Activated naive CD8-positive, alpha-beta T cell treated with anti-CD3 and anti-CD28 coated beads, Interleukin-2, amount 10 ng/mL, durations not matched to agents 7 days and 5 days (primary cell): ENCODE data around the gene RIMBP2. TPM values are rescaled to one million over a fixed set of nuclear protein-coding genes. Genes with fewer than 3 reads are reported as not detected.

ENCODE experiments used
- ATAC-seq: fragments of 150-1000 bp; cut with Tn5 transposase; one replicate; pipeline ENCODE4 v1.10.0; 2021; ENCODE audit warnings: low read depth, moderate library complexity
- POLR2A ChIA-PET: fragments of 350-600 bp; sonication (Branson Sonifier 250); formaldehyde crosslinking; loops from one replicate; lab custom pipeline; 2021; ENCODE audit warnings: antibody characterized with exemption; lab: Charles Lee
- DNase-seq: peaks from one replicate; pipeline ENCODE4 v3.0.0; 2021
- H3K27ac Mint-ChIP-seq: one replicate; pipeline ENCODE4 v1.8.0; 2022; ENCODE audit warnings: mild to moderate bottlenecking, mixed read lengths
- H3K27me3 Mint-ChIP-seq: one replicate; pipeline ENCODE4 v1.8.0; 2022; ENCODE audit warnings: mild to moderate bottlenecking, moderate library complexity, mixed read lengths
- H3K36me3 Mint-ChIP-seq: one replicate; pipeline ENCODE4 v1.8.0; 2021; ENCODE audit warnings: mild to moderate bottlenecking, mixed read lengths
- H3K4me1 Mint-ChIP-seq: one replicate; pipeline ENCODE4 v1.8.0; 2021; ENCODE audit warnings: mixed read lengths
- H3K4me3 Mint-ChIP-seq: one replicate; pipeline ENCODE4 v1.8.0; 2022; ENCODE audit warnings: mild to moderate bottlenecking, moderate library complexity, mixed read lengths
- H3K9me3 Mint-ChIP-seq: one replicate; pipeline ENCODE4 v1.8.0; 2021; ENCODE audit warnings: mixed read lengths
- total RNA-seq, 2 experiments: library from RNA; stranded (reverse); gene quantifications; one replicate each; pipeline ENCODE4 v1.2.3, GENCODE V29; 2021

Gene RIMBP2
- total RNA-seq, 2 experiments from 2014 or later = not detected

GRCh38 chr12:130675791-130676190 is 40.3 kb downstream of the RIMBP2 start:
- no peaks in the 10 kb centered on the region for H3K4me1 Mint-ChIP-seq
- H3K27ac Mint-ChIP-seq = no peak overlapping the region
- DNase-seq (no peak), ATAC-seq (no peak)
- no peaks in the 10 kb centered on the region for H3K9me3 Mint-ChIP-seq
- no peak overlapping the region for H3K4me3 Mint-ChIP-seq
- POLR2A ChIA-PET = no interaction called here
- no peaks in the 10 kb centered on the region for H3K27me3 Mint-ChIP-seq
- no peaks in the 10 kb centered on the region for H3K36me3 Mint-ChIP-seq

DNA sequence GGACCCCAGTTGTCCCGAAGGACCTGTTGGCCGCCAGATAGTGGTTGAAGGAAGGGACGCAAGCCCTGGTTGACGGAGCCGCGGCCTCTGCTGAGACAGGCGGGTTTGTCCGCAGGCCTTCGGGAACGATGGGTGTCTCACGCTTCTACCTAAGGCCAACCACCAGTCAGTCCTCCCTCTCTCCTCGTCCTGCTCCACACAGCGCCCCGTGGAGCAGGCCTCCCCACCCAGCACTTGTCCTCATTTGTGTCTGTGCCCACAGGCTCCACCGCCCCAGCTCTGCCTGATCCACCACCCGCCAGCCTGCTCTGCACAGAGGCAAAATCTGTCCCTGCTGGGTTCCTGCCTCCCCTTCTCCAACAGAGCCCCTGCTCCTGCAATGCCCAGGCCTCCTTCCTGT is 41.0 kb downstream of the RIMBP2 start:
- Mint-ChIP-seq H3K9me3 (no peaks in the 10 kb centered on the region), H3K27me3 (no peaks in the 10 kb centered on the region), H3K4me3 (no peak overlapping the region), H3K4me1 (no peaks in the 10 kb centered on the region), H3K27ac (no peak overlapping the region), H3K36me3 (no peaks in the 10 kb centered on the region)
- POLR2A ChIA-PET = no interaction called here
- DNase-seq = no peak
- ATAC-seq = no peak

DNA sequence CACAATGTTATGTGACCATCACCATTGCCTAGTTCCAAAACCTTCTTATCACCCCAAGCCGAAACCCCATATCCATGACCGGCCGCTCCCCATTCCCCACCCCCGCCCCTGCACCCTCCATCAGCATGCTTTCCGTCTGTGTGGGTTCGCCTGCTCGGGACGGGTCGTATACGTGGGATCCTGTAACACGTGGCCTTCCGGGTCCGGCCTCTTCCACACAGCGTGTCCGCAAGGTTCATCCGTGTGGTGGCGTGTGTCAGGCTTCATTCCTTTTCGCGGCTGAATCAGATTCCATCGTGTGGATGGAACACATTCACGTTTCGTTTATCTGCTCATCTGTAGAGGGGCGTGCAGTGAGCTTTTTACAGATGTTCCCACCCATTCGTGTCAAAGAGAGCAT is 41.4 kb downstream of the RIMBP2 start:
- ATAC-seq (no peak), DNase-seq (no peak)
- POLR2A ChIA-PET = no interaction called here
- no peaks in the 10 kb centered on the region for H3K4me1 Mint-ChIP-seq
- H3K4me3 Mint-ChIP-seq = no peak overlapping the region
- no peak overlapping the region for H3K27ac Mint-ChIP-seq
- H3K27me3 Mint-ChIP-seq = no peaks in the 10 kb centered on the region
- no peaks in the 10 kb centered on the region for H3K36me3 Mint-ChIP-seq
- no peaks in the 10 kb centered on the region for H3K9me3 Mint-ChIP-seq

DNA sequence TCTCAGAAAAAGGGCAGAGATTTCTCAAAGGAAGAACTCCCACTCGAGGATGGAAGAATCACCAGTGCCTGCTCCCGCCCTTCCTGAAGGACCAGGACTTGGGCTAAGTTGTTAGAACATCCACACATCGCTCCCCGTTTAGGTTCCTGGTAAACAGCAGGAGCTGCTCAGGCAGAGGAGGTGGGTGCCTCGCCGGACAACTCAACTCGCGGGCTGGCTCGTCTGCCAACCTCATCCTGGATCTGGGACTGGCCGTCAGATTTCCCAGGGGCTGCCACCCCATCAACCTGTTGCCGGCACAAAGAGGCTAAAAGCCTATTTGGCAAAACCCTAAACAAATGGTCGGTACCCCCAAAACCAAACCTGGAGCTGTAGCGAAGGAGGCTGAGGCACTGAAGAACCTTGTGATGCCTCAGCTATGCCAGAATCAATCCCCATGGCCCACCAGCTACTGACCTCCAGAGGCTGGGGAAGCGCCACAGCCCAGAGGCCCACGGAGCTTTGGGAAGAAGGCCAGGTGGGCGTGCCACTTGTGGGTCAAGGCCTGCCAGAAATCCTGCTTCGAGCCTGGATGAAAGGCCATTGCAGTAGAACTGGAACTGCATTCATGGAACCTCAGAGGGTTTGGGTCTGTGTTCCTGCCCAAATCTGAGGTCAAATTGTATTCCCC is 42.9 kb downstream of the RIMBP2 start:
- H3K36me3 Mint-ChIP-seq = no peaks in the 10 kb centered on the region
- H3K4me3 Mint-ChIP-seq = no peak overlapping the region
- no peaks in the 10 kb centered on the region for H3K4me1 Mint-ChIP-seq
- no peak overlapping the region for H3K27ac Mint-ChIP-seq
- POLR2A ChIA-PET = no interaction called here
- H3K27me3 Mint-ChIP-seq = no peaks in the 10 kb centered on the region
- DNase-seq = no peak
- ATAC-seq = no peak
- peaks cover 4% of the 10 kb centered on the region for H3K9me3 Mint-ChIP-seq

DNA sequence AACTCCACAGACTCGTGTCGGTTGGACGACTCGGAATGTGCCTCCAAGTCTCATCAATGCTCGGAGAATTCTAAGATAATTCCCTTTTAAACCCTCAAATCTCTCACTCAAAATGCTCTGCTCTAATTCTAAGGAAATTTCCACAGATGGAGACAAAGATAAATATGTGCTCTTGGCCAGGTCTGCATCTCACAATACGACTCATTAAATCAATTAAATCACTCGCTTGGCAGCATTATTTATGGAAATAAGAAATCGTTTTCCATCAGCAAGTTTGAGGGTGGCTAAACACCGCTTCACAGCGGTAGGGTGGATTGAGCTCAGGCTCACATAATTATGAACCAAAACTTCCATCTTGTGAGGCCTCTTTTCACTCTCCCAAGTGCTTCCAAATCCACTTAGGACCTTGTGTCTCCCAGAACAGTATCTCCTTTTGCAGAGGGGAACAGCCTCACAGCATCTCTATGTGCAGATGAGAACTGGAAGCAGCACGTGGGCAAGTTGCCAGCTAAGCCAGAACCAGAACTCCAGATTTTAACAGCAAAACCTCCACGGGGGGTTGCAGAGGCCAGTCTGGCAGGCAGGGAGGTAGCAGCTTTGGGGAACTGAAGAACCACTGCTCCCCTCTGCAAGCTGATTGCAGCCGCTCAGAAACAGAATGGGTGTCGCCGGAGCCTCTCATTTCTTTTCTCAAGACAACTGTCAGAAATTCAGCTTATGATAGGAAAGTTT is 43.8 kb downstream of the RIMBP2 start:
- H3K4me3 Mint-ChIP-seq = no peak overlapping the region
- ATAC-seq = no peak

DNA sequence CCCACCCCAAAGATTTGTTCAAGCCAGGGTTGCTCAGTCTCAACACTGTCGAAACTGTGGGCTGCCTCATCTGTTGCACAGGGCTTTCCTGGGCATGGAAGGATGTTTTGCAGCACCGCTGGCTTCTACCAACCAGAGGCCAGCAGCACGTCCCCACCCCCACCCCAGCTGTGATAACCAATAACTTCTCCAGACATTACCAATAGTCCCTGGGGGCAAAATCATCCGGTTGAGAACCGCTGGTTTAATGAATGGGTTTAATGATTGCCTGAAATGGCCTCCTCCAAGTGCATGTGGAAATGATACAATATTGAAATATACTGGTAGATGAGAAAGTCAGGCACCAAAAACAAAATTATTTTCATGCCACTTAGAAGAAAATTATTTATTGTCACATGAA is 44.5 kb downstream of the RIMBP2 start:
- no peak overlapping the region for H3K27ac Mint-ChIP-seq
- H3K27me3 Mint-ChIP-seq = no peaks in the 10 kb centered on the region
- no peak for ATAC-seq
- DNase-seq = no peak
- no peaks in the 10 kb centered on the region for H3K36me3 Mint-ChIP-seq
- H3K9me3 Mint-ChIP-seq = peaks cover 7% of the 10 kb centered on the region
- no peak overlapping the region for H3K4me3 Mint-ChIP-seq
- POLR2A ChIA-PET = no interaction called here
- H3K4me1 Mint-ChIP-seq = no peaks in the 10 kb centered on the region

More for the DNA sequence above, 43.8 kb downstream of the RIMBP2 start:
- H3K9me3 Mint-ChIP-seq = peaks cover 5% of the 10 kb centered on the region
- POLR2A ChIA-PET = no interaction called here
- no peak for DNase-seq
- no peaks in the 10 kb centered on the region for H3K36me3 Mint-ChIP-seq
- H3K4me1 Mint-ChIP-seq = no peaks in the 10 kb centered on the region
- no peak overlapping the region for H3K27ac Mint-ChIP-seq
- no peaks in the 10 kb centered on the region for H3K27me3 Mint-ChIP-seq

GRCh38 chr12:130669797-130670196 is 46.3 kb downstream of the RIMBP2 start:
- H3K27me3 Mint-ChIP-seq = no peaks in the 10 kb centered on the region
- no peak overlapping the region for H3K27ac Mint-ChIP-seq
- H3K4me3 Mint-ChIP-seq = no peak overlapping the region
- H3K36me3 Mint-ChIP-seq = no peaks in the 10 kb centered on the region
- peaks cover 7% of the 10 kb centered on the region for H3K9me3 Mint-ChIP-seq
- H3K4me1 Mint-ChIP-seq = no peaks in the 10 kb centered on the region
- ATAC-seq = no peak
- DNase-seq = no peak
- POLR2A ChIA-PET = no interaction called here

DNA sequence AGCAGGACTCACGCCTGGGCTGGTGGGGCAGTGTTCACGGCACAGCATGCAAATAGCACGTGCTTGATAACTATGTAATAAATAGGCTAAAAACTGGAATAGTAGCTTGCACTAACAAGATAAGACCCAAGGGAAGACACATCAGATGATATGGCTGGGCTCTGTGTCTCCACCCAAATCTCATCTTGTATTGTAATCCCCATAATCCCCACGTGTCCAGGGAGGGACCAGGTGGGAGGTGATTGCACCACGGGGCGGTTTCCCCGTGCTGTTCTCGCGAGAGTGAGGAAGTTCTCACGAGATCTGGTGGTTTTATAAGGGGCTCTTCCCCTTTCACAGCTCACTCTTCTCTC is 46.9 kb downstream of the RIMBP2 start:
- POLR2A ChIA-PET = no interaction called here
- no peaks in the 10 kb centered on the region for H3K4me1 Mint-ChIP-seq
- H3K36me3 Mint-ChIP-seq = no peaks in the 10 kb centered on the region
- no peak for DNase-seq
- H3K9me3 Mint-ChIP-seq = peaks cover 7% of the 10 kb centered on the region
- no peaks in the 10 kb centered on the region for H3K27me3 Mint-ChIP-seq
- H3K27ac Mint-ChIP-seq = no peak overlapping the region
- H3K4me3 Mint-ChIP-seq = no peak overlapping the region
- ATAC-seq = no peak

DNA sequence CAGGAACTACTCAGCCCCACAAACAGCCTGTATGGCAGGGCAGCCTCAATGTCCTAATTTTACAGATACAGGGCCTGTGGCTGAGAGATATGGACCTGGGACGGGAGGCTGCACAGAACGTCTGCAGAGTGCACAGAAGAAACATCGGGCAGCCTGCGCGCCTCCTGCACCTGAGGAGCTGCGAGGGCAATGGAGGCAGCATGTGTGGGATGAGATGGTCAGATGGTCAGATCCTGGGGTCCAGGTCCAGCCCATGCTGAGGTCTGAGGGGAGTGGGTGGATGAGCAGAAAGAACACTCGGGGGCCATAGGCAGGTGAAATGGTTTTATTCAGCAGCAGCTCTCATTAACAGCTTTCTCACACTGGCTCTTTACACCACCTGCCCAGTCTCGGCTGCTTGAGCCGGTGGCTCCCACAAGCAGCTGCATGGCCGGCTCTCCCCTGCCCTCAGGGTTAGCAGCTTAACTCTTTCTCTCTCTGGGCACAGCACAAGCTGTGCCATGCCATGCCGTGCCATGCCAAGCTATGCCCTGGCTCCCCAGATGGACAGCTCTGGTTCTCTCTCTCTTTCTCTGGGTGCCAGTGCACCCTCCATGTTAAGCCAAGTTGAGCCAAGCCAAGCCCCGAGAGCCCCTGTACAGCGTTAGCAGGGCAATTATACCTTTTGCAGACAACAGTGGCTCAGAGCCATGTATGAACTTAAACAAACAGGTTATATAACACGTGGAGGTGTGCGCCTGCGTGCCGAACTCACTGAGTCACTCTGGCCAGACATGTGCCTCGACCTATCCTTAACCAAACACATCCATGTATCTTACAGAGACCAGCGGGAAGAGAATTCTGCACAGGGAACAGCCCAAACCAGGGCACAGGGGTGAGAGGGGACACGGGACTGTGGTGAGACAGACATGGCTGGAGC is 47.6 kb downstream of the RIMBP2 start:
- Mint-ChIP-seq H3K4me3 (no peak overlapping the region), H3K27me3 (peaks cover 2% of the 10 kb centered on the region), H3K36me3 (no peaks in the 10 kb centered on the region), H3K9me3 (peaks cover 7% of the 10 kb centered on the region), H3K27ac (no peak overlapping the region), H3K4me1 (no peaks in the 10 kb centered on the region)
- ATAC-seq (no peak), DNase-seq (no peak)
- POLR2A ChIA-PET = no interaction called here

- ATAC-seq (no peak), DNase-seq (no peak)
- H3K27ac Mint-ChIP-seq = no peak overlapping the region
- H3K9me3 Mint-ChIP-seq = peaks cover 7% of the 10 kb centered on the region
- POLR2A ChIA-PET = no interaction called here
- H3K36me3 Mint-ChIP-seq = no peaks in the 10 kb centered on the region
- no peak overlapping the region for H3K4me3 Mint-ChIP-seq
- H3K27me3 Mint-ChIP-seq = peaks cover 2% of the 10 kb centered on the region
- H3K4me1 Mint-ChIP-seq = no peaks in the 10 kb centered on the region
Observed at GRCh38 chr12:130667421-130667960, 48.6 kb downstream of the RIMBP2 start.

- H3K36me3 Mint-ChIP-seq = no peaks in the 10 kb centered on the region
Observed at GRCh38 chr12:130666645-130667044, 49.5 kb downstream of the RIMBP2 start.

GRCh38 chr12:130665753-130666152 is 50.3 kb downstream of the RIMBP2 start:
- Mint-ChIP-seq H3K27me3 (peaks cover 2% of the 10 kb centered on the region), H3K9me3 (peaks cover 7% of the 10 kb centered on the region), H3K4me1 (no peaks in the 10 kb centered on the region), H3K27ac (no peak overlapping the region), H3K4me3 (no peak overlapping the region), H3K36me3 (no peaks in the 10 kb centered on the region)
- DNase-seq = no peak
- POLR2A ChIA-PET = no interaction called here
- no peak for ATAC-seq

More at GRCh38 chr12:130666645-130667044, 49.5 kb downstream of the RIMBP2 start:
- ATAC-seq = no peak
- Mint-ChIP-seq H3K27me3 (peaks cover 2% of the 10 kb centered on the region), H3K4me3 (no peak overlapping the region), H3K4me1 (no peaks in the 10 kb centered on the region), H3K9me3 (peaks cover 7% of the 10 kb centered on the region), H3K27ac (no peak overlapping the region)
- POLR2A ChIA-PET = no interaction called here
- no peak for DNase-seq

DNA sequence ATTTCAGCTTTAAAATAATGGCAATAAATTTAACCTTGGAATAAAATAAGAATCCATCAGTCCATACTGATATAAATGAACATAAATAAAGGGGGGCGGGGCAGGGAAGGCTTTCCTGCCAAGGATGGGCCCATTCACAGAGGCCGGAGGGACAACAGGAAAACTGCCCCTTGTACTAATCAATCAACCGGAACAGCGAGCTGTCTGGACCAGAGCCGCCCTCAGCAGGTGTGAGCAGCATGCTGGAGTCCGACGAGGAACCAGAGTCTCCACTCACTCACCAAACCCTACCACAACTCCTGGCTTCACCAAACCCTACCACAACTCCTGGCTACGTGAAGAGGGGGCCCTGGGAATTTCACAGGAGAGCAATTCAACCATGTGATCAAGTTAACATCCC is 51.3 kb downstream of the RIMBP2 start:
- Mint-ChIP-seq H3K27ac (no peak overlapping the region), H3K4me1 (no peaks in the 10 kb centered on the region), H3K36me3 (no peaks in the 10 kb centered on the region), H3K9me3 (peaks cover 7% of the 10 kb centered on the region), H3K4me3 (no peak overlapping the region), H3K27me3 (peaks cover 2% of the 10 kb centered on the region)
- DNase-seq (no peak), ATAC-seq (no peak)
- POLR2A ChIA-PET = no interaction called here
